Testis (tissue), 3 donors: ENCODE results near the gene NUP85. TPM values are rescaled to one million over a fixed set of nuclear protein-coding genes. Genes with fewer than 3 reads are reported as not detected.

Experiments
- DNase-seq: peaks from one replicate; pipeline ENCODE4 v3.0.0-alpha.2; 2019
- H3K27ac ChIP-seq, 2 donors: fragments of 200-600 bp; sonication (generic); one replicate each; pipeline ENCODE4 v1.5.1; 2019
- H3K27me3 ChIP-seq: fragments of 200-600 bp; sonication (generic); one replicate; pipeline ENCODE4 v1.5.1; 2019
- H3K36me3 ChIP-seq: fragments of 200-600 bp; sonication (generic); one replicate; pipeline ENCODE4 v1.5.1; 2017; ENCODE audit warnings: low read depth; ENCODE audit errors: missing control alignments
- H3K4me1 ChIP-seq: fragments of 200-600 bp; sonication (generic); one replicate; pipeline ENCODE4 v1.5.1; 2019
- H3K4me3 ChIP-seq, 2 donors: fragments of 200-600 bp; sonication (generic); one replicate each; pipeline ENCODE4 v1.5.1; 2017 to 2019
- H3K9me3 ChIP-seq: fragments of 200-600 bp; sonication (generic); one replicate; pipeline ENCODE4 v1.5.1; 2017
- CTCF ChIP-seq, 3 experiments: fragments of 450-650 bp in 2 of 3; fragments of 200-600 bp in 1 of 3; sonication (generic) in 1 of 3; IDR thresholded peaks; one replicate each; pipeline ENCODE4 v1.5.1; 2016 to 2019; ENCODE audit warnings: antibody characterized with exemption in 3 of 3, mild to moderate bottlenecking in 2 of 3, moderate library complexity in 1 of 3
- POLR2A ChIP-seq: fragments of 450-650 bp; IDR thresholded peaks from one replicate; pipeline ENCODE4 v1.6.1; 2017; ENCODE audit warnings: antibody characterized with exemption, mild to moderate bottlenecking, moderate library complexity
- WGBS, 2 donors: methylation state at CpG; one replicate each; pipeline ENCODE4 v1.1.5; 2018; 5-methylcytosine and 5-hydroxymethylcytosine counted together
- intact Hi-C: fragments of 100-400 bp; cut with DNase I; formaldehyde crosslinking; loops from one replicate; pipeline ENCODE4 v1.15.1; 2023; ENCODE audit warnings: low total_unique reads
- polyA plus RNA-seq: library from polyadenylated mRNA; stranded (reverse); fragments of 350-450 nt; fragmentation: Illumina TruSeq; extraction: RNeasy Lipid Tissue Mini Kit (QIAGEN cat#74804); gene quantifications from one replicate; pipeline ENCODE4 v1.2.3, GENCODE V29; 2014; ENCODE audit warnings: low read depth, low replicate concordance; ENCODE audit not compliant: insufficient read depth
- total RNA-seq, 2 donors: library from RNA; depleted of rRNA; stranded (reverse); fragments of >200 nt; gene quantifications; one replicate each; pipeline ENCODE4 v1.2.3, GENCODE V29; 2016

The NUP85 gene
- total and polyA plus RNA-seq, 3 donors from 2014 or later: 52.6 to 76.1 (median 57.8) TPM

GRCh38 chr17:75270218-75270965 is 64.9 kb downstream of the NUP85 start:
- H3K27me3 ChIP-seq: no peaks in the 10 kb centered on the region
- H3K9me3 ChIP-seq: no peaks in the 10 kb centered on the region
- H3K4me1 ChIP-seq: peaks cover 16% of the 10 kb centered on the region
- WGBS, 2 donors: 0 to 2% methylated on average over 39 to 40 of the region's 47 CpGs
- TF ChIP-seq POLR2A (no peak), CTCF (IDR thresholded peaks at IDR 0.05) (no peak)
- intact Hi-C loops: no loop called here
- H3K27ac ChIP-seq: peak overlapping the region; percentile 81 to 86
- peak; percentile 69 for DNase-seq
- H3K36me3 ChIP-seq: no peaks in the 10 kb centered on the region
- H3K4me3 ChIP-seq: peak overlapping the region; percentile 73 to 78

DNA sequence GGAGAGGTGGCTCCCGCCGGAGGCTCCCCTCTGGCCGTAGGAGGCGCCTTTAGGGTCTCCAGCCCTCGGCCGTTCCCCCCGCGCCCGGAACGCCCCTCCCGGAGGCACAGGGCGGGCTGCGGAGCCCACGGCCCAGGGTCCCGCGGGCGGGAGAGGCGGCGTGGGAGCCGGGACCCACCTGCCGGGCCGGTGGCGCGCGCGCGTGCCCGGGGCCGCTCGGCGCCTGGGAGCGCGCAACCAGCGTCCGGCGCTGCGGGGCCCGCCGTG is 65.4 kb downstream of the NUP85 start, which contains the start of gene MIF4GD:
MIF4GD (minus strand) TSS at position 266 of the 267 bp plus-strand sequence. CDS start 1,036 bp downstream, outside the sequence.
- Histone ChIP-seq H3K27me3 (no peaks in the 10 kb centered on the region), H3K4me1 (peaks cover 16% of the 10 kb centered on the region), H3K9me3 (no peaks in the 10 kb centered on the region), H3K4me3 (peak within 1 kb of the TSS; percentile 73 to 78), H3K27ac (peak within 1 kb of the TSS; percentile 81 to 86), H3K36me3 (no peaks in the 10 kb centered on the region)
- 0% methylated on average over 19 of the region's 39 CpGs; no CpG with 5 or more reads in 1 of the 2 donors for WGBS, 2 donors
- intact Hi-C loops: no loop called here
- TF ChIP-seq POLR2A: no peak
- no peak for TF ChIP-seq CTCF (IDR thresholded peaks at IDR 0.05)
- no peak for DNase-seq

DNA sequence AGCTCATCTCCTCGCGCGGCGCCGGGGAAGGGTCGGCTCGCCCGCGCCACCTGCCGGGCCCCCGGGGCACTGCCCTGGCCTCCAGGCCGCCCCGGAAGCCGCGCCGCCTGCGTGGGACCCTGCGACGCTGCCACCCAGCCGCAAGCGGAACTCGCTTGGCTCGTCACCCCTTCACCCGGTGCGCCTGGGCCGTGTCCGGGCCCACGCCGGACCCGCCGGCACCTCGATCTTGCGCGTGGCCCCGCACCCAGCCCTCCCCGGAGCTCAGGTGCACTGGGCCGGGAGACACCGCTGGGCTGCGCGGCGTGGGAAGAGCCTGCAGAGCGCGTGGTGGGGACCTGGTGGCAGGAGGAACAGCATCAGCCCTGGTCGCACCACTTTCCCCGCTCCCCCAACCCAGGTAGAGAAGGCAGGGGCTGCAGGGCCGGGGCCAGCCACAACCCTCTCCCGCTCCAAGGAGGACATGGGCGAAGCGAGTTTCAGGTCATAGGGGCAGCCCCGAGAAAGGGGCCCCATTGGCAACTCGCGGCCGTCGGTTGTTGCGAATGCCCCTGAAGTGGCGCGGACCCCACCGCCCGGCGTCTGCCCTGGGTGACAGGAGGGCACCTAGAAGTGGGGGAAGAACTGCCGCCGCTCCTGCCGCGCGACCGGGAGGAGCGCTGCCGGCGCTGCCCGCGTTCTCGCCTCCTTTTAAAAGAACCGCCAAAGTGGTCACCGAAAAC is 65.9 kb downstream of the NUP85 start:
- Histone ChIP-seq H3K27me3 (no peaks in the 10 kb centered on the region), H3K36me3 (no peaks in the 10 kb centered on the region), H3K4me1 (peaks cover 16% of the 10 kb centered on the region), H3K27ac (peak overlapping the region; percentile 55 to 86), H3K4me3 (peak overlapping the region; percentile 73 to 78), H3K9me3 (no peaks in the 10 kb centered on the region)
- TF ChIP-seq CTCF (IDR thresholded peaks at IDR 0.05): peak; percentile 71 to 99 (median 94)
- no peak for TF ChIP-seq POLR2A
- peak; percentile 84 for DNase-seq
- intact Hi-C loops: no loop called here
- 0 to 1% methylated on average over 15 to 58 of the region's 74 CpGs for WGBS, 2 donors

GRCh38 chr17:75271955-75272847 is 66.7 kb downstream of the NUP85 start:
- peak overlapping the region; percentile 73 to 78 for H3K4me3 ChIP-seq
- H3K9me3 ChIP-seq: no peaks in the 10 kb centered on the region
- no peak overlapping the region for H3K27ac ChIP-seq
- DNase-seq: peak; percentile 61
- no peak for TF ChIP-seq CTCF (IDR thresholded peaks at IDR 0.05)
- no peak for TF ChIP-seq POLR2A
- no peaks in the 10 kb centered on the region for H3K36me3 ChIP-seq
- H3K4me1 ChIP-seq: peaks cover 16% of the 10 kb centered on the region
- no peaks in the 10 kb centered on the region for H3K27me3 ChIP-seq
- intact Hi-C loops: no loop called here
- WGBS, 2 donors: 32 to 41% methylated on average over 15 to 24 of the region's 24 CpGs
